ENCODE data around the gene MEOX1.

Gene MEOX1

GRCh38 chr17:43679911-43680310 lies 18.2 kb upstream of the MEOX1 start:
- no peak for DNase-seq

- DNase-seq: no peak
Observed at GRCh38 chr17:43679401-43679800, 17.7 kb upstream of the MEOX1 start.

GRCh38 chr17:43676471-43676870 lies 14.7 kb upstream of the MEOX1 start:
- DNase-seq: peak; percentile 25

GRCh38 chr17:43674394-43674793 lies 12.7 kb upstream of the MEOX1 start:
- DNase-seq: no peak

GRCh38 chr17:43673516-43674323 lies 12.0 kb upstream of the MEOX1 start:
- peak; percentile 52 for DNase-seq

- no peak for DNase-seq
Observed at GRCh38 chr17:43671755-43672519, 10.2 kb upstream of the MEOX1 start.

- no peak for DNase-seq
Observed at GRCh38 chr17:43671031-43671692, 9.4 kb upstream of the MEOX1 start.

GRCh38 chr17:43670645-43671030 lies 8.9 kb upstream of the MEOX1 start:
- DNase-seq: no peak

- no peak for DNase-seq
Observed at GRCh38 chr17:43669971-43670644, 8.4 kb upstream of the MEOX1 start.

- peak; percentile 22 for DNase-seq
Observed at GRCh38 chr17:43667947-43668348, 6.2 kb upstream of the MEOX1 start.

GRCh38 chr17:43667506-43667905 lies 5.8 kb upstream of the MEOX1 start:
- no peak for DNase-seq

GRCh38 chr17:43665937-43666236 lies 4.2 kb upstream of the MEOX1 start:
- DNase-seq: no peak

GRCh38 chr17:43665084-43665936 lies 3.6 kb upstream of the MEOX1 start:
- DNase-seq: no peak

- DNase-seq: no peak
Observed at GRCh38 chr17:43664096-43664495, 2.4 kb upstream of the MEOX1 start.

- no peak for DNase-seq
Observed at GRCh38 chr17:43663383-43663782, 1.7 kb upstream of the MEOX1 start.

GRCh38 chr17:43662413-43663141 lies 855 bp upstream of the MEOX1 start:
- no peak for DNase-seq

- no peak for DNase-seq
Observed at GRCh38 chr17:43660816-43661493, 767 bp downstream of the MEOX1 start.

GRCh38 chr17:43659823-43660617 lies 1.7 kb downstream of the MEOX1 start:
- no peak for DNase-seq

- DNase-seq: no peak
Observed at GRCh38 chr17:43658900-43659299, 2.8 kb downstream of the MEOX1 start.

- no peak for DNase-seq
Observed at GRCh38 chr17:43655693-43656255, 5.9 kb downstream of the MEOX1 start.

All from HCEC 1CT (cell line).